ENCODE measurements around the gene HUNK.

Gene HUNK

GRCh38 chr21:31926498-31926897 is 53.7 kb downstream of the HUNK start:
- H3K4me3 ChIP-seq (ENCODE audit: low read depth, low read length), result no peak overlapping the region
- no peaks in the 10 kb centered on the region for H3K27me3 ChIP-seq (replicated peaks)
- DNase-seq, result no peak
- H3K27ac ChIP-seq, result no peak overlapping the region
- H3K36me3 ChIP-seq (replicated peaks), result no peaks in the 10 kb centered on the region
- TF ChIP-seq CTCF (IDR thresholded peaks at IDR 0.05; ENCODE audit: low read depth, low read length, missing control alignments), result no peak
- in situ Hi-C loops (cut with HindIII; ENCODE audit: low pct_ligation_motif_present, low sequenced_read_pairs), result no loop called here

GRCh38 chr21:31927689-31928353 is 55.0 kb downstream of the HUNK start:
- no peak overlapping the region for H3K4me3 ChIP-seq (ENCODE audit: low read depth, low read length)
- DNase-seq, result no peak
- H3K36me3 ChIP-seq (replicated peaks), result no peaks in the 10 kb centered on the region
- H3K27ac ChIP-seq, result no peak overlapping the region
- in situ Hi-C loops (cut with HindIII; ENCODE audit: low pct_ligation_motif_present, low sequenced_read_pairs), result no loop called here
- H3K27me3 ChIP-seq (replicated peaks), result no peaks in the 10 kb centered on the region
- TF ChIP-seq CTCF (IDR thresholded peaks at IDR 0.05; ENCODE audit: low read depth, low read length, missing control alignments), result no peak

- DNase-seq, result no peak
- in situ Hi-C loops (cut with HindIII; ENCODE audit: low pct_ligation_motif_present, low sequenced_read_pairs), result no loop called here
- Histone ChIP-seq H3K4me3 (ENCODE audit: low read depth, low read length) (no peak overlapping the region), H3K27me3 (replicated peaks) (no peaks in the 10 kb centered on the region), H3K36me3 (replicated peaks) (no peaks in the 10 kb centered on the region), H3K27ac (no peak overlapping the region)
- TF ChIP-seq CTCF (IDR thresholded peaks at IDR 0.05; ENCODE audit: low read depth, low read length, missing control alignments), result no peak
Measured at GRCh38 chr21:31928656-31929055, 55.8 kb downstream of the HUNK start.

GRCh38 chr21:31929548-31929947 is 56.7 kb downstream of the HUNK start:
- no peaks in the 10 kb centered on the region for H3K27me3 ChIP-seq (replicated peaks)
- in situ Hi-C loops (cut with HindIII; ENCODE audit: low pct_ligation_motif_present, low sequenced_read_pairs), result no loop called here
- no peak for TF ChIP-seq CTCF (IDR thresholded peaks at IDR 0.05; ENCODE audit: low read depth, low read length, missing control alignments)

GRCh38 chr21:31930001-31930400 is 57.2 kb downstream of the HUNK start:
- H3K27ac ChIP-seq, result no peak overlapping the region
- H3K4me3 ChIP-seq (ENCODE audit: low read depth, low read length), result no peak overlapping the region
- no peaks in the 10 kb centered on the region for H3K27me3 ChIP-seq (replicated peaks)
- no peaks in the 10 kb centered on the region for H3K36me3 ChIP-seq (replicated peaks)
- in situ Hi-C loops (cut with HindIII; ENCODE audit: low pct_ligation_motif_present, low sequenced_read_pairs), result no loop called here
- TF ChIP-seq CTCF (IDR thresholded peaks at IDR 0.05; ENCODE audit: low read depth, low read length, missing control alignments), result no peak
- no peak for DNase-seq

More at GRCh38 chr21:31929548-31929947, 56.7 kb downstream of the HUNK start:
- no peak for DNase-seq
- Histone ChIP-seq H3K4me3 (ENCODE audit: low read depth, low read length) (no peak overlapping the region), H3K36me3 (replicated peaks) (no peaks in the 10 kb centered on the region), H3K27ac (no peak overlapping the region)

Measured in brain microvascular endothelial cell (primary cell).